Neural crest cell (in vitro differentiated cells): Measurements from ENCODE around the gene ICOS. TPM values are rescaled to one million over a fixed set of nuclear protein-coding genes. Genes with fewer than 3 reads are reported as not detected.
A peak's percentile ranks its signal among the peaks of the same experiment; 100 is the strongest.
"Not testable (repeated sequence)": the region's sequence is repeated elsewhere in the genome, so short reads cannot be mapped to it uniquely, and the experiment has no call there.

Experiments used
- DNase-seq: peaks from one replicate; pipeline ENCODE4 v3.0.0; 2021; ENCODE audit warnings: low read depth, mixed read lengths, low spot score
- H3K27ac Mint-ChIP-seq: one replicate; pipeline ENCODE4 v1.8.0; 2021; ENCODE audit warnings: mild to moderate bottlenecking, mixed read lengths; ENCODE audit not compliant: unreplicated experiment
- H3K27me3 Mint-ChIP-seq: 2 replicates; pipeline ENCODE4 v1.8.0; 2021; ENCODE audit warnings: low read depth, mild to moderate bottlenecking, mixed read lengths
- H3K36me3 Mint-ChIP-seq: 2 replicates; pipeline ENCODE4 v1.8.0; 2021; ENCODE audit warnings: low read depth, mild to moderate bottlenecking, mixed read lengths
- H3K4me1 Mint-ChIP-seq: 2 replicates; pipeline ENCODE4 v1.8.0; 2021; ENCODE audit warnings: mixed read lengths
- H3K4me3 Mint-ChIP-seq: one replicate; pipeline ENCODE4 v1.8.0; 2021; ENCODE audit warnings: mild to moderate bottlenecking, mixed read lengths
- H3K9me3 Mint-ChIP-seq: 2 replicates; pipeline ENCODE4 v1.8.0; 2021; ENCODE audit warnings: mixed read lengths
- total RNA-seq: library from RNA; stranded (reverse); gene quantifications from 2 replicates; pipeline ENCODE4 v1.2.1, GENCODE V29; 2021
- TF ChIP-seq, protein P1 (sequence below): fragments of 200-600 bp; sonication (generic); conservative IDR thresholded peaks from 2 replicates; pipeline ENCODE4 v1.5.0; 2021; ENCODE audit warnings: antibody characterized with exemption, mild to moderate bottlenecking

ICOS gene
- total RNA-seq, 1 donor from 2014 or later = not detected

DNA sequence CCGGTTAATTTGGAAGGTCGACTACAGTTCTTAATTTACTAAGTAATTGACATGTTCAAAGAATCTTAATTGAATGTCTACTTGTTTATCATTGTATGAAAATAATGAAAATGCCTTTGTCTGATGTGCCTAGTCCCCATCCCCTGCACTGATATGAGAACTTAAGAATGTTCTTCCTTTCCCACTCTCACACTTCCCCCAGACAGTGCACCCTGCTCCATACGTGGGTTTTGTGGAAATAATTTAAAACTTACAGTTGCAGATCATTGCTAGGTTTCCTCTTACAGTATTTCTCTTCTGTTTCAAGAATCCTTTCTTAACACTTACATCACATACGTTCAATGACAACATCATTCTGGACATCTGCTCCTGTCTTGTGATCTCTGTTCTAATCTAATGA, 3.5 kb downstream of the ICOS start:
- peaks cover 2% of the 10 kb centered on the region for H3K36me3 Mint-ChIP-seq
- no peaks in the 10 kb centered on the region for H3K4me1 Mint-ChIP-seq
- no peak overlapping the region for H3K4me3 Mint-ChIP-seq
- peaks cover 6% of the 10 kb centered on the region for H3K9me3 Mint-ChIP-seq
- H3K27me3 Mint-ChIP-seq = no peaks in the 10 kb centered on the region
- H3K27ac Mint-ChIP-seq = no peak overlapping the region
- DNase-seq = no peak
- TF ChIP-seq, protein P1, sequence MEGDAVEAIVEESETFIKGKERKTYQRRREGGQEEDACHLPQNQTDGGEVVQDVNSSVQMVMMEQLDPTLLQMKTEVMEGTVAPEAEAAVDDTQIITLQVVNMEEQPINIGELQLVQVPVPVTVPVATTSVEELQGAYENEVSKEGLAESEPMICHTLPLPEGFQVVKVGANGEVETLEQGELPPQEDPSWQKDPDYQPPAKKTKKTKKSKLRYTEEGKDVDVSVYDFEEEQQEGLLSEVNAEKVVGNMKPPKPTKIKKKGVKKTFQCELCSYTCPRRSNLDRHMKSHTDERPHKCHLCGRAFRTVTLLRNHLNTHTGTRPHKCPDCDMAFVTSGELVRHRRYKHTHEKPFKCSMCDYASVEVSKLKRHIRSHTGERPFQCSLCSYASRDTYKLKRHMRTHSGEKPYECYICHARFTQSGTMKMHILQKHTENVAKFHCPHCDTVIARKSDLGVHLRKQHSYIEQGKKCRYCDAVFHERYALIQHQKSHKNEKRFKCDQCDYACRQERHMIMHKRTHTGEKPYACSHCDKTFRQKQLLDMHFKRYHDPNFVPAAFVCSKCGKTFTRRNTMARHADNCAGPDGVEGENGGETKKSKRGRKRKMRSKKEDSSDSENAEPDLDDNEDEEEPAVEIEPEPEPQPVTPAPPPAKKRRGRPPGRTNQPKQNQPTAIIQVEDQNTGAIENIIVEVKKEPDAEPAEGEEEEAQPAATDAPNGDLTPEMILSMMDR = no peak

- not testable (repeated sequence) for H3K27me3 Mint-ChIP-seq, DNase-seq, H3K4me3 Mint-ChIP-seq, H3K36me3 Mint-ChIP-seq, H3K9me3 Mint-ChIP-seq, H3K4me1 Mint-ChIP-seq, H3K27ac Mint-ChIP-seq
Observed at GRCh38 chr2:203943493-203944382, 7.2 kb downstream of the ICOS start.

DNA sequence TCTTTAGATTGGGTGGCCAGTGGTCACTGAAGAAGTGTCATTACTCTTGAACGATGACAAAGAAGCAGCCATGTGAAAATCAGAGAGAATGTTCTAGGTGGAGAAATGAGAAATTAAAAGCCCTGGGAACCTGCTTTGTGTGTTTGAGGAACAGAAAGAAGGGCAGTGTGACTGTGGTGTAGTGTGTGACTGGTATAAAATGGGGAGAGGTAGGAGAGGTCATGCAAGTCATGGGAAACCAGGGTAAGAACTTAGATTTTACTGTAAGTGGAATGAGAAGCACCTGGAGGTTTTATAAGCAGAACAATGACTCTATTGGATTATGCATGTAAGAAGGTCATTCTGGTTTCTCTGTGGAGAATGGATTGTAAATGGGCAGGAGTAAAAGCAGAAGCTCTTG, 12.2 kb downstream of the ICOS start:
- H3K36me3 Mint-ChIP-seq = peaks cover 2% of the 10 kb centered on the region
- H3K4me3 Mint-ChIP-seq = no peak overlapping the region
- H3K4me1 Mint-ChIP-seq = peaks cover 8% of the 10 kb centered on the region
- peaks cover 4% of the 10 kb centered on the region for H3K9me3 Mint-ChIP-seq
- DNase-seq = no peak
- TF ChIP-seq, protein P1 = no peak
- no peak overlapping the region for H3K27ac Mint-ChIP-seq
- H3K27me3 Mint-ChIP-seq = no peaks in the 10 kb centered on the region

DNA sequence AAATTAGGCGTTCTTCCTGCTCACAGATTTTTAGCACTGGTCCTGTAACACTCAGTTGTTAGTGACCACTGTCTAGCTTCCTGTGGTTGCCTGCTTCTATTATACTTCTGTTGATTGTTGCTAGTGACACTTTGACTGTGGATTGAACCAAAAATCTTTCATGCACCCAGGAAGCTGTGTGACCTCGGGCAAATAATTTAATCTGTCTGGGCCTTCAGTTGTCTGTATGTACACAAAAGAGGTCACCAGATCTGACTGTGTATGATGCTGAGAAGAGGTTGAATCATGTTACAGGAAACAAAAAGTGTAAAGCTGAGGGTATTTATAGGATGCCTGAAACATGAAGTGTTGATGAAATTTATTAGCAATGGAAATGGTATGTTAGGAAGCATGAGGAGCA, 12.7 kb downstream of the ICOS start:
- Mint-ChIP-seq H3K4me1 (peaks cover 8% of the 10 kb centered on the region), H3K9me3 (peaks cover 3% of the 10 kb centered on the region), H3K27me3 (no peaks in the 10 kb centered on the region), H3K4me3 (no peak overlapping the region), H3K36me3 (peaks cover 1% of the 10 kb centered on the region), H3K27ac (no peak overlapping the region)
- DNase-seq = no peak
- TF ChIP-seq, protein P1 = no peak

DNA sequence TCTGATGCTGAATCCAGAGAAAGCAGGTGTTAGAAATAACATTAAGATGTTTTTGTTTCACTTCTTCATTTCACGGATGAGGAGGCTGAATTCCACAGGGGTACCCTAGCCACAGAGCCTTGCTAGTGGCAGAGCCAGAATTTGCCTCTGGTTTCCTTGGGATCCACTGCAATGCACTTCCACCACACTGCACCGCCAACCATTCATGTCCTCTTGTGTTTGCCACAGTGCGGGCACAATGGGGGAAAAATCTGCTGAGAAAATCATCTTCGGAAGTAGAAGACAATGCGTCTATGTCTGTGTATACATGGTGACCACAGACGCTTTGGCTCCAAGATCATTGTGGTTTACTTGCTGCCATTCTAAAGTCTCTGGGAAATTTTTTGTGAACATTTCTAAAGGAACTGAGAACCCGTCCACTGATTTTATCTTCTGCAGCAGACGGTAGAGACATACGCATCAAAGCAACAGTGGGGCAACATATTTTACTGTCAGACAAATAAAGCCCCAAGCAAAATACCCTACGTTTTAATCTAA, 14.9 kb downstream of the ICOS start:
- TF ChIP-seq, protein P1 = no peak
- Mint-ChIP-seq H3K9me3 (no peaks in the 10 kb centered on the region), H3K4me3 (no peak overlapping the region), H3K4me1 (peaks cover 5% of the 10 kb centered on the region), H3K36me3 (no peaks in the 10 kb centered on the region), H3K27me3 (no peaks in the 10 kb centered on the region), H3K27ac (no peak overlapping the region)
- DNase-seq = no peak

DNA sequence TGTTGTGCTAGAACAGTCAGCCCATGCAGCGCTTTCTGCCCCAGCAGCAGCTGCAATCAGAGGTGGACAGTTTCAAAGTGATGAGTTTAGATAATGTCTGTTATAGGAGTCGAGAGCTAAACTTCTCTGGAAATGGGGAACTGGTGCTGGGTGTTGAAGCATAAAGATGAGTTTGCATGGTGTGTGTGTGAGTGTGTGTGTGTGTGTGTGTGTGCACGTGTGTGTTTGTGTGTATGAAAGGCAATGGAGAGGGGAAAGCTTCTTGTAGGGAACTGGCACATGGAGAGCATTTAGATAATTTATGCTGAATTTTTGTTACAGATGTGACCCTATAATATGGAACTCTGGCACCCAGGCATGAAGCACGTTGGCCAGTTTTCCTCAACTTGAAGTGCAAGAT, 22.7 kb downstream of the ICOS start:
- Mint-ChIP-seq H3K27ac (peak overlapping the region; percentile 17), H3K27me3 (no peaks in the 10 kb centered on the region), H3K4me1 (no peaks in the 10 kb centered on the region), H3K36me3 (no peaks in the 10 kb centered on the region), H3K9me3 (no peaks in the 10 kb centered on the region), H3K4me3 (no peak overlapping the region)
- DNase-seq = no peak
- TF ChIP-seq, protein P1 = no peak
